GM12892 (cell line): ENCODE results near the gene STK40.

Source experiments
- POLR2A ChIP-seq: IDR thresholded peaks from 2 replicates; pipeline ENCODE4 v1.6.1; 2011; ENCODE audit warnings: low read depth, low read length, control low read depth
- POLR2AphosphoS5 ChIP-seq: IDR thresholded peaks from 2 replicates; pipeline ENCODE4 v1.6.1; 2011; ENCODE audit warnings: low read depth, low read length, control low read depth
- TAF1 ChIP-seq: IDR thresholded peaks from 2 replicates; pipeline ENCODE4 v1.6.1; 2011; ENCODE audit warnings: low read depth, mild to moderate bottlenecking, control low read depth, low read length, borderline replicate concordance

GRCh38 chr1:36421649-36422048, 35.9 kb upstream of the STK40 start:
- no peak for TF ChIP-seq POLR2A
- no peak for TF ChIP-seq POLR2AphosphoS5
- TF ChIP-seq TAF1: no peak
